ENCODE results near the gene CD74.

DNA sequence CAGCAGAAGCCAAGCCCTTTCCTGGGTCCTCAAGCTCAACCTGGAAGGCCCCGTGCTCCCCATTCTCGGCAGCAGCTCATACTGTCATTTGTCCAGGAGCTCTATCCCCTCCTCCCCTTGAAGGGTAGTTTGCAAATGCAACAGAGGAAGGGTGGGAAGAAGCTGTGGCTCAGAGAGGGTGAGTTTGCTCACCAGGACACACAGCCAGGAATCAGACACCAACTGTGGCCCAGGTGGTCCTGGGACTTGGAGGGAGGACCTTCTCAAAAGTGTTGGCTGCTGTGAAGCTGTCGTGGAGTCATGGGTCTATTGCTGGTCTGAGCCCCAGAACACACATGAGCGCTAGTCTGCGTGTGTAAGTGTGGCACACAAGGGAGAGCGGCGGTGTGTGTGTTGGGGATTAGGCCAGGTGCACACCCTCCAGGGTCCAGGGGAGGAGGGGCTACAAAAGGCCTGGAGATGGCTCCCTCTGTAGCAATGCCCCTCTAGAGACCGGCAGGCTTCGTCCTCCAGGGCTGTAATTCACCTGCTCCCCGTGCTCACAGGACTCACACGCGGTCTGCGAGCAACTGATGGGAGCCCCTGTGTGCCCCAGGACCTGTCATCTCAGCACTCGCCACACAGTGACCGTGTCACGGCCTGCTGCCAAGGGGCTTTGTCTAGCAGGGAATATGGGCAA, 45.0 kb upstream of the CD74 start:
- no peak for TF ChIP-seq POLR2A (IDR thresholded peaks at IDR 0.05; ENCODE audit: low read depth, low read length)
- TF ChIP-seq, protein P1, sequence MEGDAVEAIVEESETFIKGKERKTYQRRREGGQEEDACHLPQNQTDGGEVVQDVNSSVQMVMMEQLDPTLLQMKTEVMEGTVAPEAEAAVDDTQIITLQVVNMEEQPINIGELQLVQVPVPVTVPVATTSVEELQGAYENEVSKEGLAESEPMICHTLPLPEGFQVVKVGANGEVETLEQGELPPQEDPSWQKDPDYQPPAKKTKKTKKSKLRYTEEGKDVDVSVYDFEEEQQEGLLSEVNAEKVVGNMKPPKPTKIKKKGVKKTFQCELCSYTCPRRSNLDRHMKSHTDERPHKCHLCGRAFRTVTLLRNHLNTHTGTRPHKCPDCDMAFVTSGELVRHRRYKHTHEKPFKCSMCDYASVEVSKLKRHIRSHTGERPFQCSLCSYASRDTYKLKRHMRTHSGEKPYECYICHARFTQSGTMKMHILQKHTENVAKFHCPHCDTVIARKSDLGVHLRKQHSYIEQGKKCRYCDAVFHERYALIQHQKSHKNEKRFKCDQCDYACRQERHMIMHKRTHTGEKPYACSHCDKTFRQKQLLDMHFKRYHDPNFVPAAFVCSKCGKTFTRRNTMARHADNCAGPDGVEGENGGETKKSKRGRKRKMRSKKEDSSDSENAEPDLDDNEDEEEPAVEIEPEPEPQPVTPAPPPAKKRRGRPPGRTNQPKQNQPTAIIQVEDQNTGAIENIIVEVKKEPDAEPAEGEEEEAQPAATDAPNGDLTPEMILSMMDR (conservative IDR thresholded peaks at IDR 0.05; ENCODE audit: low read depth, low read length) = no peak
- TF ChIP-seq FOS (IDR thresholded peaks at IDR 0.05; ENCODE audit: low read depth, low read length) = no peak
- TF ChIP-seq CEBPB (IDR thresholded peaks at IDR 0.05; ENCODE audit: low read depth, low read length) = no peak
- TF ChIP-seq BHLHE40 (IDR thresholded peaks at IDR 0.05; ENCODE audit: low read depth, low read length) = no peak
- no peak for TF ChIP-seq SMC3 (IDR thresholded peaks at IDR 0.05; ENCODE audit: low read depth, low read length)
- TF ChIP-seq ELK1 (IDR thresholded peaks at IDR 0.05; ENCODE audit: borderline replicate concordance, low read depth, low read length) = no peak
